ENCODE measurements around the gene GZMA.
"Not testable (repeated sequence)": the region's sequence is repeated elsewhere in the genome, so short reads cannot be mapped to it uniquely, and the experiment has no call there.

Gene GZMA

DNA sequence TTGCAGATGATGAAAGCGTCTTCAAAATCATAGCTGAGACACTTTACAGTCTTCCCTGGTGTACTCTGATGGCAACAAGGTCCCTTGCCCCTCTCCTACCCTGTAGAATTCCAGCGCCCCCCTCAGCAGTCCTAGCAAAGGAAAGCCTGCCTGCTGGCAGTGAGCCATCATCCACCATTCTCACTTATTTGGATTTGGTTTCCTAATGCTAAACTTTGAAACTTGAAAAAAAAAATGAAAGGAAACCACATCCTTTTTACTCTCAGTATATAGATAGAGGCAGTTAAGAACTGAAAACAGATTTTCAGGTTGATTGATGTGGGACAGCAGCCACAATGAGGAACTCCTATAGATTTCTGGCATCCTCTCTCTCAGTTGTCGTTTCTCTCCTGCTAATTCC, at the start of gene GZMA:
Gene GZMA, plus strand, starts transcription at position 299 of the 400 bp plus-strand sequence. Its CDS starts 37 bp downstream, at position 336.
- DNase-seq (ENCODE audit: low read depth in 2 of 2), result no peak

DNA sequence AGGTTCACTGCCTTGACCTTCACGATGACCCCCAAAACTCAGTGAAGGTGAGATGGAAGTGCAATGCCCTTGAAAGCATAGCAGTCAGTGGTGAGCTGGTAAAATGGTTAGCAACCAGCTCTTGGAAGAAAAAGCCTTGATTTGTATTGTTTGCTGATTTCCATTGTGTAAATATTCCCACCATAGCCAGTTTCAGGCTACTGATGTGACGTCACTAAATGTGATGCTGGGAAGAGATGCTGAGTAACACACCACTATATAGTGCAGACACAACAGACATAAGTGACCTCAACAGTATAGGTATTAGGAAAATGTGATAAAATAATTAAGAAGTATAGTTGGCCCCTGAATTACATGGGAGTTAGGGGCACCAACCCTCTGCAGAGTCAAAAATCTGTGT, 47.3 kb upstream of the GZMA start:
- no peak for DNase-seq (ENCODE audit: low read depth in 2 of 2)

DNA sequence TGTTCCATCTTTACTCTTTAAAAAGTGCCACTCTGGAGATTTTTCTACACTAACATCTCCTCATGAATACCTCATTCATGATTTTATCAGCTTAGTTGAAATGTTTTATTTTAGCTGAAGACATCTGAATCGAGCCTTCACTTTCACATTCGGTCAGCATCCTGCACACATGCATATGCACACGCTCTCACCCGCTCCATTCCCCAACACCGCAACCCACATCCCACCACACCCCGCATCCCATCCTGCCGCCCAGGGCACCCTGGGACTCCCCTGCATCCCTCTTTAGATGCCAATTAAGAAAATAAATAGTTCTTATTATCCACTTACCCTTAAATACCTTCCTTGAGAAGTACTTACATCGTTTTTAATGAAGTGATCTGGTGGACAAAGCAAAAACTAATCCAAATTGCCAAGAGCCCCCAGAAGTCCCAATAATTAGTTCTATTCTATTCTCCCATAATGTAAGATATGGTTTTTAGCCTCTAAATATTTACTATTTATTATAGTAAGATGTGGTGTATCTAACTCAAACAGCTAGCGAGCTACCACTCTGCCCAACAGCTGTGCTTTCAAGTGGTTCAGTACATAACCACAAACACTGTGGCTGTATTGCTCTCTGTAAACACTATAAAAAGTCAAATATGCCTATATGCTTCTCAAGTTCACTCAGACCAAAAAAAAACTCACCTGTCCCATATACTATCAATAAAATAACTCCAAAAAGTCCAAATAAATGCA, 40.2 kb upstream of the GZMA start:
- DNase-seq (ENCODE audit: low read depth in 2 of 2), result peak; percentile 9 to 59

DNA sequence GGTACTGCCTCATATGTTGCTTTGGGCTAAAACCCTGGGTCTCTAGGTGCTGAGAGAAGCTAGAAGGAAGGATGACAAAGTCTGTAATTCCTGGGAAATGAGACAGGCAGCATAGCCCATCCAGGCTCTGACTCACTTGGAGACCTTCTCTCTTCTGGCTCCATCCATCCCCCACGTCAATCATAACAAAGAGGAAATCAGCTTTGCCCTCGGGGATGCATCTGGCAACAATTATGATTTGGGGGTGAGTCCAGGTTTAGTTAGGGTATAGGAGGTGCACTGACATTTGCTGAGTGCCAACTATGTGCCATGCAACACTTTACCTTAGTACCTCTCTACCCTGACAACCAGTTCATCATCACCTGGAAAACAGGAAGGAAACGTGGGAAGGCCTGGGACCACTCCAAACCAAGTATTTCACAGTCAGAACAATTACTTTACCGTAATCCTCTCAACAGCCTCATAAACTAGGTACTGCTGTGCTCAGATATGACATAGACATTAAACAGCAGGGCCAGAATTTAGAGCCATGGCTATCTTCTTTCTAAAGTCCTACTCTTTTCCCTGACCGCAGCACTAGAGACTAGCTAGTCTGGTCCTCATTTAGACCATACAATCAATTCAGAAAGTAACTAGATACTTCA, 39.1 kb upstream of the GZMA start:
- no peak for DNase-seq (ENCODE audit: low read depth in 2 of 2)

DNA sequence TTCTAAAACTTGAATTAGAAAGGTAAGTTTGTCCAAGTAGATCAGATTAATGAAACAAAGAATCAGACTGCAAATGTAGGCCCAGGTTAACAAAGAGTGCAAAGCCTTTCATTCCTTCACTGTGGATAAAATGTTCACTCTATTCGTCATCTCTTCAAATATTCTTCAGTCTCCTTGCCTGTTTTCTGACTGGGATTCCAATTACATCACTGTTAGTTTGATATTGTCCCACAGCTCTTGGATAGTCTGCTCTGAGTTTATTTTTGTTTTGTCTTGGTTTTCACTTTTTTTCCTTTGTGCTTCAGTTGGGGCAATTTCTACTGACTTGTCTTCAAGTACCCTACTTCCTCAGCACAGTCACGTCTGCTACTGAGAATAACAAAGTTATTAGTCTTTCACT, 38.5 kb upstream of the GZMA start:
- DNase-seq (ENCODE audit: low read depth in 2 of 2), result no peak

DNA sequence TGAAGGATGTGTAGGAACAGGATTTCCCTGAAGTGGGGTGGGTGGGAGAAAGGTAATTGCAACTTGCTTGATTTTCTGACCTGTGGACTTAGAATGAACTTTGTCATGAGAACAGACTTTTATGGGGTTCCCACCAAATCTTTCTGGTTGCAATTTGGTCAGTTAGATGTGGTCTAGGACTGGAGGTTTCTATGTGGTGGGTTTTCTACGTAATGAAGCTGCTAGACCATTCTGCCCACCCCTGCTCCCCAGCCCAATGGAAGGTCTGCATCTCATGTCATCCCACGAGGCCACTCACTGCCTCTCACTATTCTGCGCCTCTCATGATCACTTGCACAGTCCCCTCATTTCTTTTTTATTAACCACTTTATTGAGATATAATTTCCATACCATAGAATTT, 37.9 kb upstream of the GZMA start:
- no peak for DNase-seq (ENCODE audit: low read depth in 2 of 2)

DNA sequence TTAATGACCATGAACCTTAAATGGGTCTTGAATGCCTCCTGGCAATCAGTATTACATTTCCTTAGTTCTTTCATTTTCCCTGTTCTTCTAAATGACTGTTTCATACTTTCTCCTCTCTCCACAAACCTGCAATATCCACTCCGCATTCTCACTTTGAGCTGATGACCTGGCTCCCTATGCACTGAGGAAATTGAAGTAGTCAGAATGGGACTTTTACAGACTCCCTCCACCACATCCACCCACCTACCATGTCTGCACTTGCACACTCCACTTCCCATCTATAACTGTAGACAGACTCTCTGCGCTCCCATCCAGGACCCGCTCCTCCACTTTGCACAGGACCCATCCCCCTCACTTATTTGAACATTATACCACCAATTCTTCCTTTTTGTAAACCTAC, 36.2 kb upstream of the GZMA start:
- no peak for DNase-seq (ENCODE audit: low read depth in 2 of 2)

DNA sequence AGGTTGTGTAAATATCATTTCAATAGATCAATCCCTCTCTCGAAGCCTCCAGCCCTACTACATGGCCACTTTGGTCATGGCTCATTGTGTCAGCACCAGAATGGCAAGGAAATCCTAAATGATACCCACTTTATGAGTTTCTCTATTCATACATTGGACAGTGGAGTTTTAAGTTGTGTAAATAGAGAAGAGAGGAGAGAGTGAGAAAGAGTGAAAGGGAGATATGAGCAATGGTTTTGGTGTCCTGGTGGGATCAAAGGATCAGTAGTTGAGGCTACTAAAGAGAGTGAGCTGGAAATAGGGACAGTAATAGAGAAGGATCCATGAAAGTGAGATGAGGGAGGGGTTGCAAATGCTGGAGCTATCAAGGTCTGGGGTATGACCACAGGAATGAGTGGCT, 31.5 kb upstream of the GZMA start:
- DNase-seq (ENCODE audit: low read depth in 2 of 2), result no peak

DNA sequence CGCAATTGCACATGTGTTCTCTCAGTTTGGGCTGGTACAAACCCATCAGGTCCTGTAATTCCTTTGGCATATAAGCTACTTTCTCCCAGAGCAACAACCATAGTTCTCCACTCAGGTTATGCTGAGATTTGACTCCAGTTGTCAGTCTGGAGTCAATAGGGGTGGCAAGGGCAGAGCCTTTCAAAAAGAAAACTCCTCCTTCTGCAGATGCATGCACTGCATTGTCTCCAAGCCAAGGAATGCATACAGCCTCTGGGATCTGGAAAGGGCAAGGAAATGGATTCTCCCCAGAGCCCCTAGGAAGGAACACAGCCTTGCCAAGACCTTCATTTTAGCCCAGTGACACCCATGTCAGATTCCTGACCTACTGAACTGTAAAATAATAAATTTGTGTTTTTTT, 31.0 kb upstream of the GZMA start:
- no peak for DNase-seq (ENCODE audit: low read depth in 2 of 2)

DNA sequence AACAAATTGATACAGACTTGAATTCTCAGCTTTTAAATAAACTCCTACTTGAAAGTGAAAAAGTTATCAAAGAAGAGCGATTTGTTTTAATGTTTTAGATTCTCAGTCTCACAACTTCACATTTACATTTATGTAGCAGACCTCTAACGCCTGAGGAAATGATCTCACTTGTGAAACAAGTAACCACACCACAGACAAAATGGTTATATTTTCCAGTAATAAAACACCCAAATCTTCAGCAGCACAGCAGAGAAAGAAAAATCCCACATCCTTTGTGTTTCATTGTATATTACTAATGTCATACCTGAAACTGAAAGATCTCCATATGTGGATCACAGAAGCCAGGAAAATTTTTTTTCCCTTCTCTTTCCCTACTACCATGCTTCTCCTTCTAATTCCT, 29.8 kb upstream of the GZMA start:
- DNase-seq (ENCODE audit: low read depth in 2 of 2), result no peak

DNA sequence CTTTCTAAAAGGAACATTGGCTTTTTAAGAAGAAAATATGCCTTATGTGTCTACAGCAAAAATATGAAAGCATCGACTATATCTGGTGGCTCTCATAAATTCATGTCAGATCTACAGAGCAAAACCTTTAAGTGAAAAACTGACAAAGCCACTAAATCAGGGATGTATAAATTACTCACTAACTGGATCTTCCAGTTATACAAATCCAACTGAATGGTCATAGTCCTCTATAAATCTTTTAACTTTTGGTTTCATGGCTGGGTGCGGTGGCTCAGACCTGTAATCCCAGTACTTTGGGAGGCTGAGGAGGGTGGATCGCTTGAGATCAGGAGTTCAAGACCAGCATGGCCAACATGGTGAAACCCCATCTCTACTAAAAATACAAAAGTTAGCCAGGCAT, 29.2 kb upstream of the GZMA start:
- no peak for DNase-seq (ENCODE audit: low read depth in 2 of 2)

DNA sequence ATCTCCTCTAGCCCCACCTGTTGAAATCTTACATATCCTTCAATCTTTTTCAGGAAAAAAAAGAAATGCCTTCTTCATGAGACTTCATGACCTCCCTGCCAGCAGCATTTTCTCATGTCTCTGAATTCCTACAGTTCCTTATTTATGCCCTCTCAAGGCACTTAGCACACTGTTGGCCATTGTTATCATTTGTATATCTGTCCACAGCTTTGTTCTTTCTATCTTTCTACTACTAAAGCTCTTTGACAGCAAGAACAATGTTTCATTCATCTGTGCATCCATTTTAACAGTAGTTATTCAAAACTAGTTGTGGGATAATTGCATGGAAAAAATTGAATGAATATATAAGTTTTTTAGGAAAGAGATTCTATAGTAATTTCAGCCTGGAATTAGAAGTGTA, 20.9 kb upstream of the GZMA start:
- no peak for DNase-seq (ENCODE audit: low read depth in 2 of 2)

DNA sequence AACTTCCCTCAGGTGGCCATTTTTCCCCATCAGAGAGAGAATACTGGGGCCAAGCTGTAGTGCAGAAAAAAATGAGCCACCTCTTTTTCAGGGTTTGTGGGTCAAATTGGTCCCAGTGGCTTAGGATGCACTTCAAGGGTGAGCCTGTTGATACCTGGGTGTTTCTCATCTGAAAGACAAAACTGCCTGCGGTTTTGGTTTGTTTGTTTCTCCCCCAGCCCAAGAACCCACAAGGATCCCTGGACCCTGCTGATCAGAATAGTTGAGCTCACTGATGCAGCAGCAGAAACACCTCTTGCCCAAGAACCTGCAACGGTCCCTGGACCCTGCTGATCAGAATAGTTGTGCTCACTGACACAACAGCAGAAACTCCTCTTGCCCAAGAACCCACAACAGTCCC, 13.1 kb upstream of the GZMA start:
- not testable (repeated sequence) for DNase-seq (ENCODE audit: low read depth in 2 of 2)

DNA sequence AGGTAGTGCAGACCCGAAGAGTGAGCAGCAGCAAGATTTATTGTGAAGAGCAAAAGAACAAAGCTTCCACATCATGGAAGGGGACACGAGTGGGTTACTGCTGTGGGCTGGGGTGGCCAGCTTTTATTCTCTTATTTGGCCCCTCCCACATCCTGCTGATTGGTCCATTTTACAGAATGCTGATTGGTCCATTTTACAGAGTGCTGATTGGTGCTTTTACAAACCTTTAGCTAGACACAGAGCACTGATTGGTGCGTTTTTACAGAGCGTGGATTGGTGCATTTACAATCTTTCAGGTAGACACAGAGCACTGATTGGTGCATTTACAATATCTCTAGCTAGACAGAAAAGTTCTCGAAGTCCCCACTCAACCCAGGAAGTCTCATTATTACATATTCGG, 11.4 kb upstream of the GZMA start:
- not testable (repeated sequence) for DNase-seq (ENCODE audit: low read depth in 2 of 2)

DNA sequence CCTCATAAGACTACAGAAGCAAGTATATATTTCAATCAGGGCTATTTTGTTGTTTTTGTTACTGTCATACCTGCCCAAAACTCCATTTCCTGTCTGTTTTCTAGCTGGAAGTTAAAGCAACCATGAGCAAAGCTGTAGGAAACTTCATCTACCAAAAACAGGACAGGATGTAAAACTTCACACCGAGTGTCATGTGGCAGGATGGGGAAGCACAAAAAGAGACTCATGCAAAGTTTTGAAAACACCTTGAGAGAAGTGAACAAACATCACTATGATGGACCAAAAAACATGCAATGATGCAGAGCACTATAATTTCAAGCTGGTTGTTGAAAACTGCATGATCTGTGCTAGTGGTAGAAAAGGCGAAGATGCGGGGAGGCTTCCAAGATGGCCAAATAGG, 6.3 kb upstream of the GZMA start:
- no peak for DNase-seq (ENCODE audit: low read depth in 2 of 2)

DNA sequence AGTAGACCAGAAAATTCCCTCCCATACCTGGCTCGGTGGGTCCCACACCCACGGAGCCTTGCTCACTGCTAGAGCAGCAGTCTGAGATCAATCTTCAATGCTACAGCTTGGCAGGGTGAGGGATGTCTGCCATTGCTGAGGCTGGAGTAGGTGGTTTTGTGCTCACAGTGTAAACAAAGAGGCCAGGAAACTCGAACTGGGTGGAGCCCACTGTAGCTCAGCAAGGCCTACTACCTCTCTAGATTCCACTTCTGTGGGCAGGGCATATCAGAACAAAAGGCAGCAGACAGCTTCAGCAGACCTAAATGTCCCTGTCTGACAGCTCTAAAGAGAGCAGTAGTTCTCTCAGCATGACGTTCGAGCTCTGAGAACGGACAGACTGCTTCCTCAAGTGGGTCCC, 5.6 kb upstream of the GZMA start:
- no peak for DNase-seq (ENCODE audit: low read depth in 2 of 2)

DNA sequence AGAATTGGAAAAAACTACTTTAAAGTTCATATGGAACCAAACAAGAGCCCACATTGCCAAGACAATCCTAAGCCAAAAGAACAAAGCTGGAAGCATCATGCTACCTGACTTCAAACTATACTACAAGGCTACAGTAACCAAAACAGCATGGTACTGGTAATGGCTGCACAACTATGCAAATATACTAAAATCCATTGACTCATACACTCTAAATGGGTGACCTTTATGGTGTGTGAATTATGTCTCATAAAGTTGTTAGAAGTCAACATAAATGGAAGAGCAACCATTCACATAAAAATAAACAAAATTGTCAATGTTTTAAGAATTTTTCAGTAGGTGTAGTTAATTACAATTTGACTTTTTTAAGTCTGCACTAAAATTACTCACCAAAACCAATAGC, 1.3 kb upstream of the GZMA start:
- DNase-seq (ENCODE audit: low read depth in 2 of 2), result not testable (repeated sequence)

DNA sequence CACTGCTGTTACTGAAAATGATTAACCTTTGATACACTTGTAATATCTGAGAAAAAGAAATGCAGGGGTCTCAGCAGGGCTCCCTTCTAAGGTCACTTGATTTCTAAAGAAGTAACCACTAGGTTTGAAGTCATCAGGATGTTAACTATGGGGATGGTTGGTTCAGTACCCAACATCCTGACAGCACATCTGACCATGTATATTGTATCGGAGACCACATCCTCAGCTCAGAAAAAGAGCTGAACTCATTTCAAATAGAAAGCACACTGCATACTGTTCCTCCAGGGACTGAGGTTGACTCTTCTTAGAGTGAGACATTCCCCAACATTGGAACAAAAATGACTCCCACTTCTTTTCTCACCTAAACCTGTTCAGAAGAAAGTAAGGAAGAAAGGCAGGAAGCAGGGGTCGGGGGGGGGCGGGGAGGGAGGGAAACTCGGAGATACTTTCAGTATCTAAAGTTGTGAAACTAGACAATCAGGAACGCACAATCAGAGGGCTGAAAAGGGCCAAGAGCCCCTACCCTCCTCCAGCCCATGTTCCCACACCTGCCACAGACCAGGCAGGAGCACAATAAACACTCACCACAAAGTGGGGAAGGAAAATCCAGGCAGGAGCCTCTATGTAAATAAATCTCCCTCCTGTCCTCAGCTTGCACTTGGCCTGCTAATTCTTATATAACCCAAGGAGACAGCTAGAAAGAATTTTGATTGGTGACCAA, 730 bp upstream of the GZMA start:
- DNase-seq (ENCODE audit: low read depth in 2 of 2), result no peak

DNA sequence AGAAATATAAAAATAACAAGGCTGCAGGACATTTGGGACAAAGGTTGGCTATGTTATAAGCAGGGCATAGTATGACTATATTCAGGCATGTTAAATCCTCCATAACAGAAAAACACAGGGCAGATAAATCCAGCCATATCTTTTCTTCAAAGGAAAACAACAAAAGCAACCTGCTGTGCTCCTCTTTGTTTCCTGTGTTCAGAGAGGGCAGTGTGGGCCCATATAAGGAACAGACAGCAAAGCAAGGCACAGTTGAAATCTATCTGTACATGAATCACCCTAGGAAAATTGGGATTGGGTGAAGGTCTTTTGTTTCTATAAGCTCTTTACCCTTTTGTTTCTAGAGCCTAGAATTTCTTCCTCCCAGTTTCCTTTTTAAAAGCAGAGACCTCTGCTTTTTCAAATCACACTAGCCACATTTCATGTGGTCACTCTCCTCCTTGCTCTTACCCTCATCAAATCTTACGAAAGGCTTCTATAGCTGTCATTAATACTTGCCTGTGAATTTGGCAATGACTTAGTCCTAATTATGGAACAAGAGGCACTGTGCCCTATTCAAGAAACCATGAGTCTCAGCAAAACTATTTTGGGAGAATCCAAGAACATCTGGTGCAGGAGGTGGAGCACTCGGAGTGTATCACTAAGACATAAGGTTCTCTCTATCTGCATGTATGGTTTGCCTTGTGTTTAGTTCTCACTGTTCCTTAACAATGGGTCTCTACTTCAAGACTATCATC, 1.8 kb downstream of the GZMA start:
- DNase-seq (ENCODE audit: low read depth in 2 of 2), result no peak

DNA sequence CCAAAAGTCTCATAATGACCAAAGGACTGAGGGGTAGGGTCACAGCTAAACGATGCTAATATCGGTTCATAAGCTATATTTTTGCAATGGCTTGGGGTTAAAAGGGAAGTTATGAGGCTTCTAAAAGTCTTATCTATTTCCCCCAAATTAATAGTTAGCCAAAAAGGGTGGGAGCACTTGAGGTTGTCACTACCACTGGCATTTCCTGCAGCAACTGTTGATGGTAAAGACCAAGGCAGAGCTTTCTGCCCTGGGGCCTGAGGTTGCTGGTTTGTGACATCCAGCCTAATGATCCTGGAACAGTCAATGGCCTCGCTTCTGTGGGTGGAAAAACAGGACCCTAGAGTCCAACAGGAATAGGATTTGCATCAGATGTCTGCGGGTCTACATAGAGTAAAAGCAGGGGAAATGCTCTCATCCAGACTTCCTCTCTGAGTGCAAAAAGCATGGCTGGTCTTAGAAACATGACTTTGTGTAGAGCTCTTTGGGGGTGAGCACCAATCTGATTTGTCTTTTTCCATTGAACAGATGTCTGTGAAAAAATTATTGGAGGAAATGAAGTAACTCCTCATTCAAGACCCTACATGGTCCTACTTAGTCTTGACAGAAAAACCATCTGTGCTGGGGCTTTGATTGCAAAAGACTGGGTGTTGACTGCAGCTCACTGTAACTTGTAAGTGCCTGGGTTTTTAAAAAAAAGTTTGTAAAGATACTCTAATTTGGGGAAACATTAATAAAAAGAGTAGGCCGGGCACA, 2.7 kb downstream of the GZMA start:
- DNase-seq (ENCODE audit: low read depth in 2 of 2), result no peak

DNA sequence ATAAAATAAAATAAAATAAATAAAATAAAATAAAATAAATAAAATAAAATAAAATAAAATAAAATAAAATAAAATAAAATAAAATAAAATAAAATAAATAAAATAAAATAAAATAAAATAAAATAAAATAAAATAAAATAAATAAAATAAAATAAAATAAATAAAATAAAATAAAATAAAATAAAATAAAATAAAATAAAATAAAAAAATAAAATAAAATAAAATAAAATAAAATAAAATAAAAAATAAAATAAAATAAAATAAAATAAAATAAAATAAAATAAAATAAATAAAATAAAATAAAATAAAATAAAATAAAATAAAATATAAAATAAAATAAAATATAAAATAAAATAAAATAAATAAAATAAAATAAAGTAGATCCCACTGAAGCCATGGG, 3.5 kb downstream of the GZMA start:
- not testable (repeated sequence) for DNase-seq (ENCODE audit: low read depth in 2 of 2)

DNA sequence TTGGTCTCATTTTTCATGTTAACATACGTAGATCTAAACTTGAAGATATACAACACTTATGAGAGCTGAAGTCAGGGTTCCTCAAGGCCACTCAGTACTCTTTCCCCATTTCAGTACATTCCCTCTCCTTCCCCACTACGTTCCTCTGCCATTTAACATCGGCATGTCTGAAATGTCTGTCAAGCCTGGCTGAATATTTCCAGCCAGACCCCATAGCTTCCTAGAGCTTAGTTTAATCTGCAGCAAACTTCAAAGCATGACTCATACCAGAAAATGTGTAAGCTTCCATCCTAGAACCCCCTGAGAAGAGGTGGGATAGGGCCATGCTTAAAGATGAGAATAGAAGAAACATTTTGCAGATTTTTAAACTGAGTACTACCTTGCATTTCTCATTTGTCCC, 6.2 kb downstream of the GZMA start:
- DNase-seq (ENCODE audit: low read depth in 2 of 2), result no peak
